Omental fat pad (tissue), 4 donors: ENCODE data around the gene ACOT13. TPM values are rescaled to one million over a fixed set of nuclear protein-coding genes. Genes with fewer than 3 reads are reported as not detected.
"Not testable (repeated sequence)": the region's sequence is repeated elsewhere in the genome, so short reads cannot be mapped to it uniquely, and the experiment has no call there.

ENCODE experiments used
- ATAC-seq: fragments of 150-250 bp; one replicate; pipeline ENCODE4 v1.9.1; 2016; ENCODE audit warnings: mild to moderate bottlenecking, moderate library complexity; ENCODE audit not compliant: low FRiP score
- DNase-seq: peaks from one replicate; pipeline ENCODE4 v3.0.0-alpha.2; 2019; ENCODE audit warnings: low spot score
- CTCF ChIP-seq, 3 donors: fragments of 450-650 bp; IDR thresholded peaks; one replicate each; pipeline ENCODE4 v1.5.1; 2016 to 2017; ENCODE audit warnings: antibody characterized with exemption in 3 of 3, mild to moderate bottlenecking in 3 of 3, moderate library complexity in 2 of 3
- total RNA-seq, 4 donors: library from RNA; depleted of rRNA; stranded (reverse); fragments of >200 nt; gene quantifications; one replicate each; pipeline ENCODE4 v1.1.0, GENCODE V29; 2016

The ACOT13 gene
- total RNA-seq, 4 donors from 2014 or later = 5.8 to 10.4 (median 7.7) TPM

- no peak for TF ChIP-seq CTCF (IDR thresholded peaks at IDR 0.05)
- ATAC-seq (no peak), DNase-seq (no peak)
Measured at GRCh38 chr6:24689964-24690363, 23.1 kb downstream of the ACOT13 start.

GRCh38 chr6:24690593-24690992 is 23.7 kb downstream of the ACOT13 start:
- no peak for TF ChIP-seq CTCF (IDR thresholded peaks at IDR 0.05)
- ATAC-seq = no peak
- no peak for DNase-seq

- no peak for ATAC-seq
- DNase-seq = no peak
- TF ChIP-seq CTCF (IDR thresholded peaks at IDR 0.05) = no peak
Measured at GRCh38 chr6:24691550-24691949, 24.7 kb downstream of the ACOT13 start.

- no peak for DNase-seq
- ATAC-seq = no peak
- no peak for TF ChIP-seq CTCF (IDR thresholded peaks at IDR 0.05)
Measured at GRCh38 chr6:24692003-24692402, 25.1 kb downstream of the ACOT13 start.

GRCh38 chr6:24692415-24692814 is 25.5 kb downstream of the ACOT13 start:
- ATAC-seq = no peak
- no peak for DNase-seq
- no peak for TF ChIP-seq CTCF (IDR thresholded peaks at IDR 0.05)

- TF ChIP-seq CTCF (IDR thresholded peaks at IDR 0.05) = no peak
- DNase-seq (no peak), ATAC-seq (no peak)
Measured at GRCh38 chr6:24692848-24693592, 26.1 kb downstream of the ACOT13 start.

GRCh38 chr6:24694198-24694597 is 27.3 kb downstream of the ACOT13 start:
- ATAC-seq (no peak), DNase-seq (no peak)
- TF ChIP-seq CTCF (IDR thresholded peaks at IDR 0.05) = no peak

- not testable (repeated sequence) for DNase-seq
- peak; percentile 72 for ATAC-seq
Measured at GRCh38 chr6:24695635-24696034, 28.8 kb downstream of the ACOT13 start.
